OCI-LY1 (cell line): ENCODE data around the gene OTOF.

Experiments used
- H2AFZ ChIP-seq: fragments of 200-600 bp; sonication (generic), shearing (Covaris generic); 2 replicates; pipeline ENCODE4 v1.6.0; 2014; ENCODE audit warnings: antibody characterized with exemption, mild to moderate bottlenecking, low read length
- H3F3A ChIP-seq: fragments of 200-600 bp; sonication (generic), shearing (Covaris generic); 2 replicates; pipeline ENCODE4 v1.6.0; 2014; ENCODE audit warnings: mild to moderate bottlenecking, antibody characterized with exemption, low read length, moderate library complexity; ENCODE audit not compliant: insufficient read depth
- H3K27ac ChIP-seq: fragments of 200-600 bp; sonication (generic); 2 replicates; pipeline ENCODE4 v1.5.1; 2014; ENCODE audit warnings: low read length, mixed run types, mild to moderate bottlenecking, low read depth; ENCODE audit not compliant: poor library complexity, severe bottlenecking
- H3K27me3 ChIP-seq: fragments of 200-600 bp; sonication (generic); 2 replicates; pipeline ENCODE4 v1.6.0; 2014; ENCODE audit warnings: antibody characterized with exemption, mild to moderate bottlenecking, low read length, moderate library complexity; ENCODE audit not compliant: insufficient read depth
- H3K36me3 ChIP-seq: fragments of 200-600 bp; sonication (generic); 2 replicates; pipeline ENCODE4 v1.6.1; 2014; ENCODE audit warnings: mild to moderate bottlenecking, antibody characterized with exemption, low read length, moderate library complexity, mixed read lengths; ENCODE audit not compliant: insufficient read depth
- H3K4me1 ChIP-seq: fragments of 200-600 bp; sonication (generic); 2 replicates; pipeline ENCODE4 v1.5.1; 2014; ENCODE audit warnings: mild to moderate bottlenecking, low read length, moderate library complexity; ENCODE audit not compliant: insufficient read depth, severe bottlenecking
- H3K4me2 ChIP-seq: fragments of 200-600 bp; sonication (generic), shearing (Covaris generic); 2 replicates; pipeline ENCODE4 v1.6.1; 2014; ENCODE audit warnings: low read length
- H3K4me3 ChIP-seq: fragments of 200-600 bp; sonication (generic); 2 replicates; pipeline ENCODE4 v1.5.1; 2014; ENCODE audit warnings: low read length, low read depth, mild to moderate bottlenecking, mixed read lengths; ENCODE audit not compliant: poor library complexity, severe bottlenecking
- H3K79me2 ChIP-seq: fragments of 200-600 bp; shearing (Covaris generic); 2 replicates; pipeline ENCODE4 v1.6.1; 2016; ENCODE audit warnings: mixed run types, low read length, mixed read lengths; ENCODE audit not compliant: insufficient read depth
- H3K9ac ChIP-seq: fragments of 200-600 bp; sonication (generic), shearing (Covaris generic); 2 replicates; pipeline ENCODE4 v1.6.1; 2014; ENCODE audit warnings: mild to moderate bottlenecking, low read length, mixed read lengths
- H3K9me2 ChIP-seq: fragments of 200-600 bp; sonication (generic), shearing (Covaris generic); 2 replicates; pipeline ENCODE4 v1.6.1; 2014; ENCODE audit warnings: low read depth, mild to moderate bottlenecking, low read length, mixed read lengths
- H3K9me3 ChIP-seq: fragments of 200-600 bp; shearing (Covaris generic); 2 replicates; pipeline ENCODE4 v1.6.1; 2014; ENCODE audit warnings: low read length, mixed read lengths
- H4K20me1 ChIP-seq: fragments of 200-600 bp; sonication (generic), shearing (Covaris generic); 2 replicates; pipeline ENCODE4 v1.6.0; 2016; ENCODE audit warnings: mild to moderate bottlenecking, low read length; ENCODE audit not compliant: insufficient read depth
- EZH2 ChIP-seq: fragments of 200-600 bp; sonication (generic), shearing (Covaris generic); IDR thresholded peaks from 2 replicates; pipeline ENCODE4 v1.8.0; 2017; ENCODE audit warnings: borderline replicate concordance, mixed run types, mild to moderate bottlenecking, antibody characterized with exemption, low read length, moderate library complexity, mixed read lengths
- TF ChIP-seq, protein P1 (sequence below): fragments of 200-600 bp; sonication (generic), shearing (Covaris generic); IDR thresholded peaks from 2 replicates; pipeline ENCODE4 v1.5.1; 2017; ENCODE audit warnings: mild to moderate bottlenecking, antibody characterized with exemption, low read length, moderate library complexity, mixed read lengths

OTOF gene

DNA sequence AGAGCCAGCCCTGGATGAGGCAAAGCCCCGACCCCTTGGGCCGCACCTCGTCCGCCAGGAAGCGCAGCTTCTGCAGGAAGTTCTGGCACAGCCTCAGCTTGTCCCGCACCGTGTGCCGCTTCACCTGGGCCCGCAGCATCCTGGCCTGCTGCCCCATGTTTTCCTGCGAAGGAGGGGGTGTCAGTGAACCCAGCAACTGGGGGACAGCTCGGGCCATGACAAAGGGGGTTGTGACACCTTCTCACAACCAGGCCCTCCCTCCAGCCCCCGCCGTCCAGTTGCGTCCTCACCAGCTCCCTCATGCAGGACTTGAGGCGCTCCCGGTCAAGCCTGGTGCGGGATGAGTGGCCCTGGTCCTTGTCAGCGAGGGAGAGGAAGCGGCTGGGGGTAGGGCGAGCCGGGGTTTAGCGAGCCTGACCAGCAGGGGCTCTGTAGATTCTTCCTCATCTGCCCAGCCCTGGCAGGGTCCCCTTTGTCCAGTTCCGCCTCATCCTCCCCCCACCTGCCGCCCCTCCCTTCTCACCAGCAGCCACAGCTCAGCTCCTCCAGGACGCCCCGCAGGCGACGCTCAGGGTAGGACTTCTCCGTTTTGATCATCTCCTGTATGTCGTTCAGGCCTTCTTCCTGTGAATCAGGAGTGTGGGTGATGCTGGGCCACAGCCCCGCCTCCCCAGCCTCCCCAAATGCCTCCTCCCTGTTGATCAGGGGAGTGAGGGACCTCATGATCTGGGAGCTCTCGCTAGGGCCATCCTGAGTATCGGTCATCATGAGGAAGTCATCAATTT is 606 bp downstream of the OTOF start:
- H3K27ac ChIP-seq: no peak overlapping the region
- H3K4me2 ChIP-seq: no peak overlapping the region
- no peaks in the 10 kb centered on the region for H3K27me3 ChIP-seq
- no peaks in the 10 kb centered on the region for H3K9me3 ChIP-seq
- H3F3A ChIP-seq: no peaks in the 10 kb centered on the region
- no peaks in the 10 kb centered on the region for H3K4me1 ChIP-seq
- no peaks in the 10 kb centered on the region for H3K79me2 ChIP-seq
- H4K20me1 ChIP-seq: no peaks in the 10 kb centered on the region
- H3K9ac ChIP-seq: no peak overlapping the region
- no peaks in the 10 kb centered on the region for H3K36me3 ChIP-seq
- H2AFZ ChIP-seq: no peak overlapping the region
- H3K9me2 ChIP-seq: no peaks in the 10 kb centered on the region
- TF ChIP-seq, protein P1, sequence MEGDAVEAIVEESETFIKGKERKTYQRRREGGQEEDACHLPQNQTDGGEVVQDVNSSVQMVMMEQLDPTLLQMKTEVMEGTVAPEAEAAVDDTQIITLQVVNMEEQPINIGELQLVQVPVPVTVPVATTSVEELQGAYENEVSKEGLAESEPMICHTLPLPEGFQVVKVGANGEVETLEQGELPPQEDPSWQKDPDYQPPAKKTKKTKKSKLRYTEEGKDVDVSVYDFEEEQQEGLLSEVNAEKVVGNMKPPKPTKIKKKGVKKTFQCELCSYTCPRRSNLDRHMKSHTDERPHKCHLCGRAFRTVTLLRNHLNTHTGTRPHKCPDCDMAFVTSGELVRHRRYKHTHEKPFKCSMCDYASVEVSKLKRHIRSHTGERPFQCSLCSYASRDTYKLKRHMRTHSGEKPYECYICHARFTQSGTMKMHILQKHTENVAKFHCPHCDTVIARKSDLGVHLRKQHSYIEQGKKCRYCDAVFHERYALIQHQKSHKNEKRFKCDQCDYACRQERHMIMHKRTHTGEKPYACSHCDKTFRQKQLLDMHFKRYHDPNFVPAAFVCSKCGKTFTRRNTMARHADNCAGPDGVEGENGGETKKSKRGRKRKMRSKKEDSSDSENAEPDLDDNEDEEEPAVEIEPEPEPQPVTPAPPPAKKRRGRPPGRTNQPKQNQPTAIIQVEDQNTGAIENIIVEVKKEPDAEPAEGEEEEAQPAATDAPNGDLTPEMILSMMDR: no peak
- TF ChIP-seq EZH2: no peak
- no peak overlapping the region for H3K4me3 ChIP-seq

DNA sequence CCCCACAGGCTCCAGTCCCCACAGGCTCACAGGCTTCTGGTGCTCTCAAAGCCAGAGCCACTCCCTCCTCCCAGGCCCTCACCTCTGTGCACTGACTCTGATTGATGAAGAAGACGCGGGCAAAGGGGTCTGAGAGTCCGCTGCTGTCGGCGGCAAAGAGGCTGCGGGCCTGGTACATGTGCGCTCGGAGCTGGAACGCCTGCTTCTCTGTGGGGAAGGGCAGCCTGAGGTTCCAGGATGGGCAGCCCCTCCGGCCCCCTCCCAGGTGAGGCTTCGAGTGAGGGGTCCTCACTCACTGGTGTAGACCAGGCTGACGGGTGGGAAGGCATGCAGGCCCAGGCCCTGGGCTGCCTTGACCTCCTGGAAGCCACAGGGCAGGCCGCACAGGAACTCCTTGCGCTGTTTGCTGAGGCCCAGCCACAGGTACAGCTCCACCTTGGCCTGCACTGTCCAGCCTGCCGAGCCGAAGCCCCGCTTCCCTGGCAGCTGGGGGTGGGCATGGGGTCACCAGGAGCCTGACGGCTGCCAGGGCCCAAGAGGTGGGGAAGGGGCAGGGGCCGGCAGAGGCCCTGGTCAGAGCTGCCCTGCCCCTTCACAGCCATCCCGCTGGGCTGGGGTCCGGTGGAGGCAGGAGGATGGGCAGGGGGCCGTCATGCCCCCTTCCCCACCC is 2.0 kb downstream of the OTOF start:
- no peaks in the 10 kb centered on the region for H3F3A ChIP-seq
- H3K27me3 ChIP-seq: no peaks in the 10 kb centered on the region
- H3K79me2 ChIP-seq: no peaks in the 10 kb centered on the region
- H4K20me1 ChIP-seq: no peaks in the 10 kb centered on the region
- H3K9me3 ChIP-seq: no peaks in the 10 kb centered on the region
- TF ChIP-seq, protein P1: no peak
- TF ChIP-seq EZH2: no peak
- no peak overlapping the region for H3K4me2 ChIP-seq
- H3K9ac ChIP-seq: no peak overlapping the region
- H3K4me3 ChIP-seq: no peak overlapping the region
- H3K9me2 ChIP-seq: no peaks in the 10 kb centered on the region
- no peaks in the 10 kb centered on the region for H3K4me1 ChIP-seq
- no peak overlapping the region for H2AFZ ChIP-seq
- H3K27ac ChIP-seq: no peak overlapping the region
- H3K36me3 ChIP-seq: no peaks in the 10 kb centered on the region

DNA sequence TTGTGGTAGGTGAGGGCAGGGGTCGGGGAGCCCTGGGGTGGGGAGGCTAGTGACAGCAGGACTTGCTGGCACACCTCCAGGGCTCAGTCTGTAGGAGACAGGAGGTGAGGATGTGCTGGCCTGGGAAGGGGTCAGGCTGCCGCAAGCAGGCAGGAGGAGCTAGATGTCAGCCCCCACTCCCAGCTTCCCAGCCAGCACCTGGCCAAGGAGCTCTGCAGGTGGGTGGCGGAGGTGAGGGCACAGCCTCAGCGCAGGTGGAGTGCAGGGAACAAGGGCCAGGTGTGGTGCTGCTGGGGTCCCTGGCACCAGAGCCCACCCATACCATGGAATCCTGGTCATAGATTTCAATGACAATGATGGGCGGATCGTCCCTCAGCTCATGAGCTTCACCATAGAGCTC is 2.9 kb downstream of the OTOF start:
- TF ChIP-seq, protein P1: no peak
- no peak for TF ChIP-seq EZH2
- Histone ChIP-seq H3K9me2 (no peaks in the 10 kb centered on the region), H3K4me2 (no peak overlapping the region), H2AFZ (no peak overlapping the region), H3K79me2 (no peaks in the 10 kb centered on the region), H3K36me3 (no peaks in the 10 kb centered on the region), H3K27me3 (no peaks in the 10 kb centered on the region), H3K27ac (no peak overlapping the region), H3K4me3 (no peak overlapping the region), H4K20me1 (no peaks in the 10 kb centered on the region), H3K9me3 (no peaks in the 10 kb centered on the region), H3K4me1 (no peaks in the 10 kb centered on the region), H3K9ac (no peak overlapping the region), H3F3A (no peaks in the 10 kb centered on the region)
